KOPT-K1 (cell line): ENCODE data around the gene UPK1A.

Source experiments
- H3K27ac ChIP-seq: fragments of 200-600 bp; sonication (generic); 2 replicates; pipeline ENCODE4 v1.5.1; 2016; ENCODE audit warnings: antibody characterized with exemption, mild to moderate bottlenecking, low read depth, low read length; ENCODE audit not compliant: poor library complexity, severe bottlenecking
- H3K36me3 ChIP-seq: fragments of 200-600 bp; sonication (generic); 2 replicates; pipeline ENCODE4 v1.5.1; 2017; ENCODE audit warnings: antibody characterized with exemption, mild to moderate bottlenecking, low read length, moderate library complexity; ENCODE audit not compliant: insufficient read depth
- H3K9me3 ChIP-seq: fragments of 200-600 bp; sonication (generic); 2 replicates; pipeline ENCODE4 v1.5.1; 2017; ENCODE audit warnings: antibody characterized with exemption, low read length, mild to moderate bottlenecking; ENCODE audit not compliant: insufficient read depth, poor library complexity, severe bottlenecking

UPK1A gene

GRCh38 chr19:35693835-35694599 lies 27.7 kb downstream of the UPK1A start:
- Histone ChIP-seq H3K27ac (no peak overlapping the region), H3K36me3 (no peaks in the 10 kb centered on the region), H3K9me3 (no peaks in the 10 kb centered on the region)

- Histone ChIP-seq H3K9me3 (no peaks in the 10 kb centered on the region), H3K36me3 (no peaks in the 10 kb centered on the region), H3K27ac (no peak overlapping the region)
Observed at GRCh38 chr19:35695895-35696422, 29.6 kb downstream of the UPK1A start.

DNA sequence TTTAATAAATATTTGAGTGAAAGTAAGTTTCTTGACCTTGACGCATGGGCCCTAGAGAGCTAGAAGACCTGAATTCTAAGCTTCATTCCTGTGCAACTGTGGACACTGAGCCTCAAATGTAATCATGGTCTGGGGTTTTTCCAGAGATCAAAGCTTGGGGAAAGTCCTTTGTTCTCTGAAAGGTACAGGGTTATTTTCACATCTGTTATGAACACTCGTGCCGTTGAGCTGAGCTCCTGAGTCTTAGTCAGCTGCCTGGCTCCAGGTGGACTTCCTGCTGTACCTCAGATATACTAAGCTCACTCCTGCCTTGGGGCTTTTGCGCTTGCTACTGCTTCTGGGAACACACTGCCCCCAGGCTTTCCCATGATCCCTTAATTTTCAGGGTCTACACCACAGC lies 30.5 kb downstream of the UPK1A start:
- no peak overlapping the region for H3K27ac ChIP-seq
- no peaks in the 10 kb centered on the region for H3K9me3 ChIP-seq
- no peaks in the 10 kb centered on the region for H3K36me3 ChIP-seq

- Histone ChIP-seq H3K36me3 (no peaks in the 10 kb centered on the region), H3K27ac (no peak overlapping the region), H3K9me3 (no peaks in the 10 kb centered on the region)
Observed at GRCh38 chr19:35702223-35703012, 36.1 kb downstream of the UPK1A start.

DNA sequence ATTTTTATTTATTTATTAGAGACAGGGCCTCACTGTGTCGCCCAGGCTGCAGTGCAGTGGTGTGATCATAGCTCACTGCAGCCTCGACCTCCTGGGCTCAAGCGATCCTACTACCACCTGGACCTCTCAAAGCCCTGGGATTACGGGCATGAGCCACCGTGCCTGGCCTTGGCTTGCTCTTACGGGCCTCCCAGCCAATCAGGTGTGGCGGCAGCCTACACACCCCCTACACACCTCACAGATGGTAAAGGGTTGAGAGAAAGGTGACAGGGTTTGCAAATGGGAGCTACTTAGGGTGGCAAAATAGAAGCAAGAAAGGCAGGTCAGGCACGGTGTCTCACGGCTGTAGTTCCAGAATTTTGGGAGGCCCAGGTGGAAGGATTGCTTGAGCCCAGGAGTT lies 37.0 kb downstream of the UPK1A start:
- Histone ChIP-seq H3K36me3 (no peaks in the 10 kb centered on the region), H3K9me3 (no peaks in the 10 kb centered on the region), H3K27ac (no peak overlapping the region)

DNA sequence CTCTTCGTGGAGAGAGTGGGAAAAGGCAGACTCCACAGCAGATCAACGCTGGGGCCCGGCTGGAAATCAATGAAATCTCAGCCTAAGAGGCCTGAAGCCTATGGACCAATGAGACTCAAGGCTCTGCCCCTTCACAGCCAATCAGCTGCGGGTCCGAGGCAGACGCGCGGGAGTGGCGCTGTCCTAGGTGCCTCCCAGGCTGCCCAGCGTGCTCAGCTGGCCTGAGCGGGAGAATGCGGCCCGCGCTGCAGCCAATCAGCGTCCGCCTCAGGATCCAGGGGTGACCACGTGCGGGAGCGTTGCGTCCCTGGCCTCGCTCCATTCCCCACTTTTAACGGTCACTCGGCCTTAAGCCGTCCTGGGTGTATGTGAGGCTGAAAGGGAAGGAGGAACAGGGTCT lies 37.9 kb downstream of the UPK1A start, which contains the start of gene ZBTB32:
Gene ZBTB32 (plus strand): TSS at position 341 of the 400 bp plus-strand sequence. CDS start 10,069 bp downstream, outside the sequence.
- Histone ChIP-seq H3K27ac (no peak within 1 kb of the TSS), H3K36me3 (no peaks in the 10 kb centered on the region), H3K9me3 (no peaks in the 10 kb centered on the region)

GRCh38 chr19:35708391-35708790 lies 42.1 kb downstream of the UPK1A start:
- H3K27ac ChIP-seq: no peak overlapping the region
- H3K36me3 ChIP-seq: no peaks in the 10 kb centered on the region

GRCh38 chr19:35710784-35711723 lies 44.7 kb downstream of the UPK1A start:
- no peak overlapping the region for H3K27ac ChIP-seq
- H3K9me3 ChIP-seq: no peaks in the 10 kb centered on the region
- no peaks in the 10 kb centered on the region for H3K36me3 ChIP-seq

More at GRCh38 chr19:35708391-35708790, 42.1 kb downstream of the UPK1A start:
- H3K9me3 ChIP-seq: no peaks in the 10 kb centered on the region

- Histone ChIP-seq H3K36me3 (no peaks in the 10 kb centered on the region), H3K9me3 (no peaks in the 10 kb centered on the region), H3K27ac (no peak overlapping the region)
Observed at GRCh38 chr19:35712567-35713505, 46.5 kb downstream of the UPK1A start.

GRCh38 chr19:35713506-35713850 lies 47.2 kb downstream of the UPK1A start:
- Histone ChIP-seq H3K27ac (no peak overlapping the region), H3K36me3 (no peaks in the 10 kb centered on the region), H3K9me3 (no peaks in the 10 kb centered on the region)

DNA sequence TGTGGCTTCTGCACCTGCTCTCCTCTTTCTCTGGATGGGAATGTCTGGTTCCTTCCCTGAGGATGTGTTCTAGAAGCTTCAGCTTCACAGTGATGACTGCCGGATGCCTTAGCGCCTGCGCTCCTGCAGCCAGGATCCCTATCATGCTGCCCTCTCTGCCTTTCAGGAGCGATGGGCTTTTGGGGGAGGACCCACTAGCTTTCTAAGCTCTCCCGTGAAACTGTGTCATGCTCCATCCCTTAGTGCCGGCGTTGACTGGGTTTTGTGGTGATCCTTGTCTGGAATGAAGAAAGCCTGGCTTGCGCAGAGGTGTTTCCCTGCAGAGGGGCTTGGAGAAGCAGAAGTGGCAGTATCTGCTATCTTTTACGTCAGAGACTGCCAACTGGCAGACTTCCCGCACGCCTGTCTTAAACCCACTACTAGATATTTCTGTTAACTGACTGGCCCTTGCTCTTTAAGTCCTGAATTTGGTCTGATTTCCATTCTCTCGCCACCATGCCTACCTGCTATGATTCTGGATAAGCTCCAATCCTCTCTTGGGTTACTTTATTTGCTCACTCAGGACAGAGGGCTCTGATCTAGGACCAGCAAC lies 47.7 kb downstream of the UPK1A start:
- Histone ChIP-seq H3K27ac (no peak overlapping the region), H3K36me3 (no peaks in the 10 kb centered on the region), H3K9me3 (no peaks in the 10 kb centered on the region)

DNA sequence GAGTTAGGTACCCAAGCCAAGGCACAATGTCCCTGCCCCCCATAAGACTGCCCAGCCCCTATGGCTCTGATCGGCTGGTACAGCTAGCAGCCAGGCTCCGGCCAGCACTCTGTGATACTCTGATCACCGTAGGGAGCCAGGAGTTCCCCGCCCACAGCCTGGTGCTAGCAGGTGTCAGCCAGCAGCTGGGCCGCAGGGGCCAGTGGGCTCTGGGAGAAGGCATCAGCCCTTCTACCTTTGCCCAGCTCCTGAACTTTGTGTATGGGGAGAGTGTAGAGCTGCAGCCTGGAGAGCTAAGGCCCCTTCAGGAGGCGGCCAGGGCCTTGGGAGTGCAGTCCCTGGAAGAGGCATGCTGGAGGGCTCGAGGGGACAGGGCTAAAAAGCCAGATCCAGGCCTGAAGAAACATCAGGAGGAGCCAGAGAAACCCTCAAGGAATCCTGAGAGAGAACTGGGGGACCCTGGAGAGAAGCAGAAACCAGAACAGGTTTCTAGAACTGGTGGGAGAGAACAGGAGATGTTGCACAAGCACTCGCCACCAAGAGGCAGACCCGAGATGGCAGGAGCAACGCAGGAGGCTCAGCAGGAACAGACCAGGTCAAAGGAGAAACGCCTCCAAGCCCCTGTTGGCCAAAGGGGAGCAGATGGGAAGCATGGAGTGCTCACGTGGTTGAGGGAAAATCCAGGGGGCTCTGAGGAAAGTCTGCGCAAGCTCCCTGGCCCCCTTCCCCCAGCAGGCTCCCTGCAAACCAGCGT lies 48.5 kb downstream of the UPK1A start:
- no peak overlapping the region for H3K27ac ChIP-seq
- H3K36me3 ChIP-seq: peaks cover 5% of the 10 kb centered on the region; the same call in 1 of the 2 replicates
- no peaks in the 10 kb centered on the region for H3K9me3 ChIP-seq

- Histone ChIP-seq H3K27ac (no peak overlapping the region), H3K9me3 (no peaks in the 10 kb centered on the region)
Observed at GRCh38 chr19:35715355-35715809, 49.1 kb downstream of the UPK1A start.

More at GRCh38 chr19:35715355-35715809, 49.1 kb downstream of the UPK1A start:
- peaks cover 11% of the 10 kb centered on the region; the same call in 1 of the 2 replicates for H3K36me3 ChIP-seq
